MV-4-11 (cell line): ENCODE data around the gene PLEKHB1.
"Not testable (repeated sequence)": the region's sequence is repeated elsewhere in the genome, so short reads cannot be mapped to it uniquely, and the experiment has no call there.

Source experiments
- DNase-seq: peaks from one replicate; lab custom pipeline; 2025; lab: John Stamatoyannopoulos, UW

Gene PLEKHB1

GRCh38 chr11:73648571-73649046, 2.2 kb downstream of the PLEKHB1 start:
- no peak for DNase-seq

- no peak for DNase-seq
These were observed 2.8 kb downstream of the PLEKHB1 start for GRCh38 chr11:73649206-73649605.

- no peak for DNase-seq
These were observed 4.0 kb downstream of the PLEKHB1 start for GRCh38 chr11:73650400-73650799.

GRCh38 chr11:73651252-73651651, 4.9 kb downstream of the PLEKHB1 start:
- no peak for DNase-seq

GRCh38 chr11:73651661-73652045, 5.3 kb downstream of the PLEKHB1 start:
- no peak for DNase-seq

GRCh38 chr11:73652046-73652730, 5.8 kb downstream of the PLEKHB1 start:
- no peak for DNase-seq

GRCh38 chr11:73652856-73653559, 6.6 kb downstream of the PLEKHB1 start:
- DNase-seq, result no peak

- DNase-seq, result no peak
These were observed 7.6 kb downstream of the PLEKHB1 start for GRCh38 chr11:73653996-73654395.

GRCh38 chr11:73654482-73655021, 8.2 kb downstream of the PLEKHB1 start:
- DNase-seq, result no peak

- DNase-seq, result no peak
These were observed 9.3 kb downstream of the PLEKHB1 start for GRCh38 chr11:73655686-73656085.

- DNase-seq, result no peak
These were observed 10.6 kb downstream of the PLEKHB1 start for GRCh38 chr11:73656985-73657384.

- no peak for DNase-seq
These were observed 13.6 kb downstream of the PLEKHB1 start for GRCh38 chr11:73659961-73660360.

GRCh38 chr11:73660497-73661034, 14.2 kb downstream of the PLEKHB1 start:
- no peak for DNase-seq

- DNase-seq, result peak; percentile 64
These were observed 14.8 kb downstream of the PLEKHB1 start for GRCh38 chr11:73661035-73661628.

GRCh38 chr11:73662445-73663157, 16.2 kb downstream of the PLEKHB1 start:
- no peak for DNase-seq

- DNase-seq, result no peak
These were observed 17.5 kb downstream of the PLEKHB1 start for GRCh38 chr11:73663604-73664495.

GRCh38 chr11:73664877-73665276, 18.5 kb downstream of the PLEKHB1 start:
- DNase-seq, result no peak

GRCh38 chr11:73667891-73668290, 21.5 kb downstream of the PLEKHB1 start:
- DNase-seq, result peak; percentile 4

- no peak for DNase-seq
These were observed 24.4 kb downstream of the PLEKHB1 start for GRCh38 chr11:73670808-73671207.

GRCh38 chr11:73671701-73672100, 25.3 kb downstream of the PLEKHB1 start:
- peak; percentile 58 for DNase-seq

GRCh38 chr11:73676552-73676951, 30.2 kb downstream of the PLEKHB1 start:
- not testable (repeated sequence) for DNase-seq
